ENCODE data around the gene TNFSF9.
"Not testable (repeated sequence)": the region's sequence is repeated elsewhere in the genome, so short reads cannot be mapped to it uniquely, and the experiment has no call there.

GRCh38 chr19:6508028-6508771 is 22.6 kb upstream of the TNFSF9 start:
- not testable (repeated sequence) for TF ChIP-seq POLR2A, CTCF (IDR thresholded peaks at IDR 0.05)

Measured in Peyer's patch (tissue), 4 donors.